Measurements from ENCODE around the gene EFCAB8. TPM values are rescaled to one million over a fixed set of nuclear protein-coding genes. Genes with fewer than 3 reads are reported as not detected.

EFCAB8 gene
- total RNA-seq, 1 experiment from 2014 or later: not detected

DNA sequence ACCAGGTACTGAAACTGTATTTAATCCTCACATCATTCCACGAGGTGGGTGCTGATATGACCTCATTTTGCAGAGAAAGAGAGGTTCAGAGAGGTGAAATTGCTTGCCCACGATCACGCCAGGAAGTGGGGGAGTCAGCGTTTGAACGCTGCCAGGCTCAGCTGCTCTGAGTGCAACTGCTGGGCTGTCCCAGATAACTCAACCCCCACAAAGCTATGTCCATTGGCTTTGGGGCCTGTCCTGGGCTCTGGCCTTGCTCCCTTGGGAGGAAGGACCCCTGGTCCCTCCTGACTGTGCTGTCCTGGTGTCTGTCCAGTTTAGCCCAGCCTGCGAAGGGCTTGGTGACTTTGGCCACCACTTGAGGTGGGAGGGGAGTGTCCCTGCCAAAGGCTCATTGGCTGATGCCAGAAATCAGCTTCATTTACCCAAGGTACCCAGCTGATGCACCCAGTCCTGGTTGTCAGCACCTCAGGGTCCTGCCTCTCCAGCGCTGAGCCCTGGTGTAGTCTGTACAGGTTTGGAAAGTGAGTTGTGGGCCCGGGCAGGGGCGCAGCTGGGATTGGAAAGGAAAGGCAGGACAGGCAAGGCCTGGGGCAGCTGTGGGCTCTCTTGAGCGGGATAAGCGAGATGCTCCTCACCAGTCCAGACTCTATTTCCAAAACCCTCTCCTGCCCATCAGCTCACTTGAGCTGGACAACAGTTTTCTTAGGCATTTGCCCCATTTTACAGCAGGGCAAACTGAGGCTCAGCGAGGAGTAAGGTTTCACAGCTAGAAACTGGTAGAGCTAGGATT lies 107.1 kb downstream of the EFCAB8 start:
- H3K9me3 ChIP-seq (ENCODE audit: low read length): no peaks in the 10 kb centered on the region
- no peak overlapping the region for H3K4me2 ChIP-seq (ENCODE audit: low read length)
- no peaks in the 10 kb centered on the region for H3K4me1 ChIP-seq (ENCODE audit: insufficient read depth, low read length)
- POLR2A ChIA-PET (ENCODE audit: unreplicated experiment): no interaction called here
- peaks cover 65% of the 10 kb centered on the region for H3K27me3 ChIP-seq (ENCODE audit: low read length)
- CTCF ChIA-PET: no interaction called here
- H3K79me2 ChIP-seq (ENCODE audit: low read length): no peaks in the 10 kb centered on the region
- BruUV-seq (replicated peaks): no TSS peak
- no peaks in the 10 kb centered on the region for H3K9me2 ChIP-seq (replicated peaks; ENCODE audit: low read length)
- no peaks in the 10 kb centered on the region for H3F3A ChIP-seq (ENCODE audit: low read length, unreplicated experiment)
- no peaks in the 10 kb centered on the region for H3K36me3 ChIP-seq (ENCODE audit: low read depth, low read length)
- ATAC-seq (no peak), DNase-seq (no peak)
- intact Hi-C loops (cut with micrococcal nuclease): no loop called here
- no peaks in the 10 kb centered on the region for H4K20me1 ChIP-seq (ENCODE audit: low read length)
- H2AFZ ChIP-seq (ENCODE audit: low read length): no peak overlapping the region
- no peak overlapping the region for H3K4me3 ChIP-seq (ENCODE audit: low read length)
- H3K27ac ChIP-seq (ENCODE audit: low read length): no peak overlapping the region
- TF ChIP-seq CTCF (conservative IDR thresholded peaks at IDR 0.05; ENCODE audit: low read depth, low read length): no peak
- no peak for TF ChIP-seq EZH2phosphoT487 (IDR thresholded peaks at IDR 0.05; ENCODE audit: borderline replicate concordance, low read length)
- TF ChIP-seq EZH2 (IDR thresholded peaks at IDR 0.05; ENCODE audit: low read length, unreplicated experiment): no peak
- H3K9ac ChIP-seq (ENCODE audit: low read length): no peak overlapping the region

GRCh38 chr20:32966382-32966781 lies 107.7 kb downstream of the EFCAB8 start:
- Histone ChIP-seq H3K4me1 (ENCODE audit: insufficient read depth, low read length) (no peaks in the 10 kb centered on the region), H4K20me1 (ENCODE audit: low read length) (no peaks in the 10 kb centered on the region), H3K4me3 (ENCODE audit: low read length) (no peak overlapping the region), H3K27ac (ENCODE audit: low read length) (no peak overlapping the region), H3K4me2 (ENCODE audit: low read length) (no peak overlapping the region), H3K9ac (ENCODE audit: low read length) (no peak overlapping the region), H3K79me2 (ENCODE audit: low read length) (no peaks in the 10 kb centered on the region), H2AFZ (ENCODE audit: low read length) (no peak overlapping the region), H3K36me3 (ENCODE audit: low read depth, low read length) (no peaks in the 10 kb centered on the region), H3K9me2 (replicated peaks; ENCODE audit: low read length) (no peaks in the 10 kb centered on the region), H3F3A (ENCODE audit: low read length, unreplicated experiment) (no peaks in the 10 kb centered on the region), H3K27me3 (ENCODE audit: low read length) (peaks cover 59% of the 10 kb centered on the region), H3K9me3 (ENCODE audit: low read length) (no peaks in the 10 kb centered on the region)
- TF ChIP-seq CTCF (conservative IDR thresholded peaks at IDR 0.05; ENCODE audit: low read depth, low read length) (no peak), EZH2 (IDR thresholded peaks at IDR 0.05; ENCODE audit: low read length, unreplicated experiment) (no peak), EZH2phosphoT487 (IDR thresholded peaks at IDR 0.05; ENCODE audit: borderline replicate concordance, low read length) (no peak)
- intact Hi-C loops (cut with micrococcal nuclease): no loop called here
- BruUV-seq (replicated peaks): no TSS peak
- no peak for DNase-seq
- no peak for ATAC-seq
- ChIA-PET CTCF (no interaction called here), POLR2A (ENCODE audit: unreplicated experiment) (no interaction called here)
